Ascending aorta (tissue), 2 donors: ENCODE data around the gene CLASP1. TPM values are rescaled to one million over a fixed set of nuclear protein-coding genes. Genes with fewer than 3 reads are reported as not detected.
A peak's percentile ranks its signal among the peaks of the same experiment; 100 is the strongest.

Experiments
- DNase-seq, 2 donors: peaks; one replicate each; pipeline ENCODE4 v3.0.0-alpha.2; 2019; ENCODE audit warnings: low spot score in 2 of 2
- H3K27ac ChIP-seq, 2 donors: fragments of 200-600 bp; sonication (generic); one replicate each; pipeline ENCODE4 v1.5.1; 2016 to 2017; ENCODE audit warnings: mild to moderate bottlenecking in 1 of 2
- H3K27me3 ChIP-seq: fragments of 200-600 bp; sonication (generic); one replicate; pipeline ENCODE4 v1.5.1; 2017
- H3K36me3 ChIP-seq, 2 donors: fragments of 200-600 bp; sonication (generic); one replicate each; pipeline ENCODE4 v1.5.1; 2016
- H3K4me1 ChIP-seq, 2 donors: fragments of 200-600 bp; sonication (generic); one replicate each; pipeline ENCODE4 v1.5.1; 2016 to 2017; ENCODE audit warnings: mild to moderate bottlenecking in 1 of 2
- H3K4me3 ChIP-seq, 2 donors: fragments of 200-600 bp; sonication (generic); one replicate each; pipeline ENCODE4 v1.5.1; 2016 to 2017; ENCODE audit warnings: mild to moderate bottlenecking in 1 of 2
- H3K9me3 ChIP-seq, 2 donors: fragments of 200-600 bp; sonication (generic); one replicate each; pipeline ENCODE4 v1.5.1; 2016
- CTCF ChIP-seq, 3 experiments: fragments of 200-600 bp in 2 of 3; fragments of 450-650 bp in 1 of 3; sonication (generic) in 2 of 3; IDR thresholded peaks; one replicate each; pipeline ENCODE4 v1.5.1; 2016 to 2019; ENCODE audit warnings: antibody characterized with exemption in 3 of 3, mild to moderate bottlenecking in 1 of 3, moderate library complexity in 1 of 3
- intact Hi-C: fragments of 100-400 bp; cut with DNase I; formaldehyde crosslinking; loops from one replicate; pipeline ENCODE4 v1.15.1; 2023
- total RNA-seq: library from RNA; depleted of rRNA; stranded (reverse); fragments of >200 nt; gene quantifications from one replicate; pipeline ENCODE4 v1.1.0, GENCODE V29; 2016

CLASP1 gene
- total RNA-seq, 1 donor from 2014 or later: 78.0 TPM

GRCh38 chr2:121360566-121361300 lies 288.5 kb downstream of the CLASP1 start:
- peak overlapping the region; percentile 68 to 73 for H3K27ac ChIP-seq
- H3K27me3 ChIP-seq: no peaks in the 10 kb centered on the region
- TF ChIP-seq CTCF (IDR thresholded peaks at IDR 0.05): no peak
- intact Hi-C loops: loop anchor here (10.0 kb wide), 1 partner anchor 496 kb away; no protein-coding TSS in a partner anchor
- DNase-seq: peak in 1 of 2 donors; percentile 84
- H3K36me3 ChIP-seq: peaks cover 13 to 30% of the 10 kb centered on the region in 2 donors
- H3K9me3 ChIP-seq: no peaks in the 10 kb centered on the region
- no peak overlapping the region for H3K4me3 ChIP-seq
- H3K4me1 ChIP-seq: peaks cover 5 to 34% of the 10 kb centered on the region in 2 donors

- no peak overlapping the region for H3K4me3 ChIP-seq
- H3K27ac ChIP-seq: peak overlapping the region; percentile 68 to 73
- H3K9me3 ChIP-seq: no peaks in the 10 kb centered on the region
- H3K36me3 ChIP-seq: peaks cover 9 to 28% of the 10 kb centered on the region in 2 donors
- intact Hi-C loops: loop anchor here (10.0 kb wide), 1 partner anchor 495 kb away; no protein-coding TSS in a partner anchor
- TF ChIP-seq CTCF (IDR thresholded peaks at IDR 0.05): no peak
- H3K27me3 ChIP-seq: no peaks in the 10 kb centered on the region
- no peak for DNase-seq
- H3K4me1 ChIP-seq: peaks cover 5 to 34% of the 10 kb centered on the region in 2 donors
Measured at GRCh38 chr2:121359716-121360565, 289.3 kb downstream of the CLASP1 start.

DNA sequence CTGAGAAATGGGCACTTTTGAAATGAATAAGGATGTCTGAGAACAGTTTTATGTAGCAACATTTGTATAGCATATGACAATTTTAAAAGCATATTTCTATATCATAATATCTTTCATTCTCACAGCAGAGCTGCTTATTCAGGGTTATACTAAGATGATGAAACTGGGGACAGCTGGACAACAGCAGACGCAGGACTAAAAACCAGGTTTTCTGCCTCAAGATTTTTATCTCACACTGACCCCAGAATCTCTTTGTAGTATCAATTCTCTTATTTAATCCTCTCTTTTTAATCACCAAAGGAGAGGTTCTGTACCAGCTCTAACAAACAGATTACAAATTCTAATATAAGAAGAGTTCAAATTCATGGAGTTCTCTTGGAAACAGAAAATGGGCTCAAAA lies 290.1 kb downstream of the CLASP1 start:
- Histone ChIP-seq H3K9me3 (no peaks in the 10 kb centered on the region), H3K27me3 (no peaks in the 10 kb centered on the region), H3K27ac (peak overlapping the region; percentile 68 to 73), H3K4me3 (no peak overlapping the region), H3K36me3 (peaks cover 13 to 36% of the 10 kb centered on the region in 2 donors), H3K4me1 (peaks cover 4 to 32% of the 10 kb centered on the region in 2 donors)
- intact Hi-C loops: no loop called here
- DNase-seq: no peak
- TF ChIP-seq CTCF (IDR thresholded peaks at IDR 0.05): no peak

DNA sequence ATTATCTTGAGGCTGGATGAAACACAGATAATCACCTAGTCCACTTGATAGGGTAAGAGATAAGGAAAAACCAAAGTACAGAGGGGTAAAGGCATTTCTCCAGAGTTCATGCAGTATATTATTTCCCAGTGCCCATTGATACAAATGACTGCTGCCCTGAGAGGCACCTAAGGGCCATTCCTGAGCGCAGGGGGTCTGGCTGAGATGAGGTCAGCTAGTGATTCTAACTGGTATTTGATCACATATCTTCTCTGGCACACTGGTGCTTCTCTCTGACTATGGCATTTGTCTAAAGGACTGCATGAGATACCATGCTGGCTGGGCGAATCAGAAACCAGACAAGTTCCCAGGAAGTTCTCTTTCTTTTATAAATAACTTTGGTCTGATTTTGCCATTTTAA lies 291.0 kb downstream of the CLASP1 start:
- peaks cover 0 to 29% of the 10 kb centered on the region in 2 donors for H3K4me1 ChIP-seq
- H3K4me3 ChIP-seq: no peak overlapping the region
- no peak for TF ChIP-seq CTCF (IDR thresholded peaks at IDR 0.05)
- peaks cover 21 to 44% of the 10 kb centered on the region in 2 donors for H3K36me3 ChIP-seq
- H3K27me3 ChIP-seq: no peaks in the 10 kb centered on the region
- intact Hi-C loops: no loop called here
- no peaks in the 10 kb centered on the region for H3K9me3 ChIP-seq
- no peak overlapping the region for H3K27ac ChIP-seq
- DNase-seq: no peak

GRCh38 chr2:121356058-121356640 lies 293.1 kb downstream of the CLASP1 start:
- Histone ChIP-seq H3K36me3 (peaks cover 38 to 48% of the 10 kb centered on the region in 2 donors), H3K27me3 (no peaks in the 10 kb centered on the region), H3K27ac (peak overlapping the region; percentile 28 to 45), H3K9me3 (no peaks in the 10 kb centered on the region), H3K4me3 (no peak overlapping the region), H3K4me1 (peaks cover 0 to 27% of the 10 kb centered on the region in 2 donors)
- intact Hi-C loops: loop anchor here (2.0 kb wide), 1 partner anchor 263 kb away; no protein-coding TSS in a partner anchor
- peak; percentile 46 to 69 (median 58) for TF ChIP-seq CTCF (IDR thresholded peaks at IDR 0.05)
- no peak for DNase-seq
